ENCODE measurements around the gene PHYKPL.
A peak's percentile ranks its signal among the peaks of the same experiment; 100 is the strongest.

Gene PHYKPL

GRCh38 chr5:178232124-178232919, at the start of gene PHYKPL:
Gene PHYKPL (minus strand): TSS chr5:178232802. CDS start chr5:178232550, 252 bp downstream.
- DNase-seq = peak; percentile 78

- no peak for DNase-seq
Measured at GRCh38 chr5:178282391-178282790, 49.8 kb upstream of the PHYKPL start.

GRCh38 chr5:178281331-178281730, 48.7 kb upstream of the PHYKPL start:
- DNase-seq = no peak

GRCh38 chr5:178280631-178281030, 48.0 kb upstream of the PHYKPL start:
- DNase-seq = no peak

- DNase-seq = peak; percentile 70
Measured at GRCh38 chr5:178279723-178280438, 47.3 kb upstream of the PHYKPL start.

- DNase-seq = no peak
Measured at GRCh38 chr5:178279026-178279722, 46.6 kb upstream of the PHYKPL start.

- DNase-seq = no peak
Measured at GRCh38 chr5:178278358-178279023, 45.9 kb upstream of the PHYKPL start.

- DNase-seq = no peak
Measured at GRCh38 chr5:178277866-178278265, 45.3 kb upstream of the PHYKPL start.

GRCh38 chr5:178277346-178277745, 44.7 kb upstream of the PHYKPL start:
- DNase-seq = no peak

- DNase-seq = no peak
Measured at GRCh38 chr5:178274781-178275537, 42.4 kb upstream of the PHYKPL start.

- no peak for DNase-seq
Measured at GRCh38 chr5:178273665-178274541, 41.3 kb upstream of the PHYKPL start.

GRCh38 chr5:178273041-178273440, 40.4 kb upstream of the PHYKPL start:
- no peak for DNase-seq

- DNase-seq = no peak
Measured at GRCh38 chr5:178272591-178272990, 40.0 kb upstream of the PHYKPL start.

- no peak for DNase-seq
Measured at GRCh38 chr5:178271726-178272479, 39.3 kb upstream of the PHYKPL start.

- no peak for DNase-seq
Measured at GRCh38 chr5:178271231-178271630, 38.6 kb upstream of the PHYKPL start.

- no peak for DNase-seq
Measured at GRCh38 chr5:178269499-178269898, 36.9 kb upstream of the PHYKPL start.

GRCh38 chr5:178267876-178268275, 35.3 kb upstream of the PHYKPL start:
- no peak for DNase-seq

GRCh38 chr5:178267245-178267644, 34.6 kb upstream of the PHYKPL start:
- DNase-seq = no peak

- DNase-seq = no peak
Measured at GRCh38 chr5:178266581-178266980, 34.0 kb upstream of the PHYKPL start.

- DNase-seq = no peak
Measured at GRCh38 chr5:178265746-178266145, 33.1 kb upstream of the PHYKPL start.

Data from CD4-positive, alpha-beta T cell treated with Interleukin-17A for 4 hours (primary cell).